ENCODE data around the gene ZSCAN10.
A peak's percentile ranks its signal among the peaks of the same experiment; 100 is the strongest.

The ZSCAN10 gene

GRCh38 chr16:3112058-3112880, 13.2 kb upstream of the ZSCAN10 start, which contains the start of gene ZNF205:
TSS of gene ZNF205 (plus strand) at chr16:3112586. CDS start at chr16:3113431, 845 bp downstream.
- DNase-seq (ENCODE audit: low read depth): no peak

- DNase-seq (ENCODE audit: low read depth): peak; percentile 86
These were observed 7.3 kb upstream of the ZSCAN10 start for GRCh38 chr16:3106205-3106928.

- DNase-seq (ENCODE audit: low read depth): no peak
These were observed 2.9 kb upstream of the ZSCAN10 start for GRCh38 chr16:3101841-3102470.

DNA sequence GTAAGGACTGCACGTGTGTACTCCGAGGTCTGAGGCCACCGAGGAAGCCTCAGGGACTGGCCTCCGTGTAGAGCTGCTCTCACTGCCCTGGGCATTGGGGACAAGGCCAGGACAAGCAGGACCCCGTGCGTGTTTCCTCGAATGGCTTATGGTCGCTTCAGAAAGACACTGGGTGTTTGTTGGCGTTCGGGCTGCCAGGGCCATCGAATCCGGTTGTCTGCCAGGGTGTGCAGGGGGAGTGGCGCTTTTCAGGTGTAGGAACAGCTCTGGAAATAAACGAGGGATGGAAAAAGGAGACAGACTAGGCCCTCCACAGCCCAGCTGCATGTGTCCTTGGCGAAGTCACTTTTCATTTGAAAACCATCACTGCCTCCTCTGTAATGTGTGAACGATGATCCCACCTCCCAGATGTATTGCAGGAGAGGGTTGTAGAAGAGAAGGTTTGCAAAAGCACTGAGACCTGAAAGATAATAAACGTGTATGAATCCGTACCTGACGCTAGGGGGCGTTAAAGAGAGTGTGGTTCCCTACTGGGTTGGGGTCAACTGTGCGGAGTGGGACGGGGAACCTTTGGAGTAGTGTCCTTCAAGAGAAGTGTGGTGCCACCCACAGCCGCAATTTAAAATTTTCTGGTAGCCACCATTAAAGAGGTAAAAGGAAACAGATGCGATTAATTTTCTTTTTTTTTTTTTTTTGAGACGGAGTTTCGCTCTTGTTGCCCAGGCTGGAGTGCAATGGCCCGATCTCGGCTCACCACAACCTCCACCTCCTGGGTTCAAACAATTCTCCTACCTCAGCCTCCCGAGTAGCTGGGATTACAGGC, 2.1 kb upstream of the ZSCAN10 start:
- no peak for DNase-seq (ENCODE audit: low read depth)

DNA sequence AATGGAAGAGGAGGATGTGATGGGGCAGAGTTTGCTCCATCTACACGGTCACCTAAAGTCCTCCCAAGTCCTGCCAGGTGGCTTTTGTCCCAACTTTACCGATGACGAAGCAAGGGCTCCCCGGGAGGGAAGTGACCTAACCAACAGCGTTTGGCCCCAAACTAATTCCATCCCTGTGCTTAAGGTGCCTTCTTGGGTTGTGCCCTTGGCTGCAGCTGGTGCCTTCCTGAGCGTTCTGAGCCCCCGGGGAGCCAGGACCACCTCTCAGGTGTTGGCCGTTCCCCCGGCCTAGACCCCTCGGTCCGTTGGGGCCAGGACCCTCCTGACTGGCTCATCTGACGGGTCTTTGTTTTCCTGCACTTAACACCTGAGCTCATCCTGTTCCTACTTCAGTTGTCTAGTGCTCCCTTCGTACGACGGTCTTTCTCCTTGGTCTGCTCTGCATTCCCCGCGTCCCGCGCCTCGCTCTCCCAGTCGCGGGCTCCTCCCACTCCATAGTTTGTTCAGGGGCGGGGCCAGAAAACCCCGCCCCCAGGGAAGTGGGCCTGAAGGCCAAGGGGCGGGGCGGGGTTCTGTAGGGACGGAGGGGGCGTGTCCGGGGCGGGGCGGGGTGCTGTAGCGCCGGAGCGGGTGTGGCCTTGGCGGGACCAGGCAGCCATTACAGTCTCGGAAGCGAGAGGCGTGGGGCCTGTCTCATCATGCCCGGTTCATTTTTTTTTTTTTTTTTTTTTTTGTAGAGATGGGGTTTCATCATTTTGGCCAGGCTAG, 822 bp upstream of the ZSCAN10 start:
- DNase-seq (ENCODE audit: low read depth): peak; percentile 86

- DNase-seq (ENCODE audit: low read depth): no peak
These were observed 269 bp upstream of the ZSCAN10 start for GRCh38 chr16:3099395-3099731.

- no peak for DNase-seq (ENCODE audit: low read depth)
These were observed 1.8 kb downstream of the ZSCAN10 start for GRCh38 chr16:3097266-3097665.

DNA sequence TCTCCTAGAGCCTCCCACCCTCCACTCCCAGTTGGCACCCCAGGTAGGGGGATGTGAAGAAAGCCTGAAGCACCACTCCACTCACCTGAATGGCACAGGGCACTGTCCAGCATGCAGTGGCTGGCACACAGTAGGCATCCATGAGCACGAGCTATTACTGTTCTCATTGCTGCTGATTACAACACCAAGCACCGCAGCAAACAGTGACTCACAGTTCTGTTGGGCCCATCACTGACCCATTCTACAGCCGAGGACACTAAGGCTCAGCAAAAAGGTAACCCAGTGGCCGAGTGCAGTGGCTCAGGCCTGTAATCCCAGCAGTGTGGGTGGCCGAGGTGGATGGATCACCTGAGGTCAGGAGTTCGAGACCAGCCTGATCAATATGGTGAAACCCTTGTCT, 2.7 kb downstream of the ZSCAN10 start:
- no peak for DNase-seq (ENCODE audit: low read depth)

DNA sequence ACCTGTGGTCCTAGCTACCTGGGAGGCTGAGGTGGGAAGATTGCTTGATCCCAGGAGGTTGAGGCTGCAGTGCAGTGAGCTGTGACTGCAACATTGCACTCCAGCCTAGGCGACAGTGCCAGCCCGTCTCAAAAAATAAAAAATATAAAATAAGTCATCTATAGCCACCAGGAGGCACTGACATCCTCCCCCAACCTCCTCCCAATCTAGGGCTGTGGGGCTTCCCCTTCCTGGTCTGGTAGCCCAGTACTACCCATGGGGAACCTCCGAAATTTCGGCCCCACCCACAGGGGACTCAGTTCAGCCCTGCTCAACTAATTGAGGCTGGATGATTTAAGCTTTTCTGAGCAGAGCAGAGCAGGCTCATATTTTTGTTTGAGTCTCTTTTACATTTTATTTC, 3.2 kb downstream of the ZSCAN10 start:
- peak; percentile 33 for DNase-seq (ENCODE audit: low read depth)

GRCh38 chr16:3094289-3095027, 4.6 kb downstream of the ZSCAN10 start:
- DNase-seq (ENCODE audit: low read depth): peak; percentile 43

DNA sequence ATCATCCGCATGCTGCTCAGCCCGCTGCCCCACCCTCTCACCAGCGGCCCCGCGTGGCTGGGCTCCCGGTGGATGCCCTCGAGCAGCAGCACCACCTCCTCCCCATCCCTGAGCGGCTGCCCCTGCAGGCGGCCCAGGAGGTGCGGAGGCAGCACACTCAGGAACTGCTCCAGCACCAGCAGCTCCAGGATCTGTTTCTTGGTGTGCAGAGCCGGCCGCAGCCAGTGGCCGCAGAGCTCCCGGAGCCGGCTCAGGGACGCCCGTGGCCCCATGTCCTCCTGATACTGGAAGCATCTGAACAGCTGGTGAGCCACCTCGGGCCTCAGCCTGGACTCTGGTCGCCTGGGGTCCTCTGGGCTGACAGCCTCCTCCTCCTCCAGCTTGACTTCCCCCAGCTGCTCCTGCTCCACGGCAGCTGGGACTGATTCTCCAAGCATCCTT, 6.6 kb downstream of the ZSCAN10 start:
- no peak for DNase-seq (ENCODE audit: low read depth)

- DNase-seq (ENCODE audit: low read depth): no peak
These were observed 7.5 kb downstream of the ZSCAN10 start for GRCh38 chr16:3091551-3091950.

GRCh38 chr16:3089717-3090592, 9.1 kb downstream of the ZSCAN10 start:
- DNase-seq (ENCODE audit: low read depth): no peak

- DNase-seq (ENCODE audit: low read depth): no peak
These were observed 10.0 kb downstream of the ZSCAN10 start for GRCh38 chr16:3088925-3089716.

GRCh38 chr16:3088450-3088849, 10.6 kb downstream of the ZSCAN10 start:
- DNase-seq (ENCODE audit: low read depth): no peak

- DNase-seq (ENCODE audit: low read depth): no peak
These were observed 11.6 kb downstream of the ZSCAN10 start for GRCh38 chr16:3087243-3088235.

- no peak for DNase-seq (ENCODE audit: low read depth)
These were observed 12.4 kb downstream of the ZSCAN10 start for GRCh38 chr16:3086596-3087242.
